Measurements from ENCODE around the gene SIPA1L3.

The SIPA1L3 gene

GRCh38 chr19:37998801-37999308, 91.8 kb downstream of the SIPA1L3 start:
- no peak overlapping the region for H3K27ac ChIP-seq (ENCODE audit: low read length)
- TF ChIP-seq CTCF (IDR thresholded peaks at IDR 0.05; ENCODE audit: low read length) (no peak), EZH2phosphoT487 (IDR thresholded peaks at IDR 0.05; ENCODE audit: low read length) (no peak), EZH2 (optimal IDR thresholded peaks at IDR 0.05; ENCODE audit: low read depth, low read length) (no peak)
- H3F3A ChIP-seq (ENCODE audit: insufficient read depth, low read length) = no peaks in the 10 kb centered on the region
- no peaks in the 10 kb centered on the region for H3K9me2 ChIP-seq (replicated peaks; ENCODE audit: insufficient read depth, low read length)
- DNase-seq = no peak
- no peaks in the 10 kb centered on the region for H3K27me3 ChIP-seq (replicated peaks; ENCODE audit: insufficient read depth, low read length)
- H3K36me3 ChIP-seq (replicated peaks; ENCODE audit: insufficient read depth, low read length) = no peaks in the 10 kb centered on the region
- H3K9me3 ChIP-seq (replicated peaks; ENCODE audit: insufficient read depth, low read length) = no peaks in the 10 kb centered on the region
- no peaks in the 10 kb centered on the region for H3K79me2 ChIP-seq (ENCODE audit: low read length)
- no peak overlapping the region for H2AFZ ChIP-seq (ENCODE audit: low read length)
- H3K4me2 ChIP-seq (ENCODE audit: low read depth, low read length) = no peak overlapping the region
- H4K20me1 ChIP-seq (ENCODE audit: insufficient read depth, low read length) = no peaks in the 10 kb centered on the region
- no peak overlapping the region for H3K9ac ChIP-seq (ENCODE audit: low read length)
- H3K4me1 ChIP-seq (ENCODE audit: low read length) = 0 out of 2 replicates have a peak, but pooled peaks cover 5% of the 10 kb centered on the region
- no peak overlapping the region for H3K4me3 ChIP-seq (ENCODE audit: low read length)

GRCh38 chr19:37999309-38000213, 92.6 kb downstream of the SIPA1L3 start:
- no peak overlapping the region for H3K4me3 ChIP-seq (ENCODE audit: low read length)
- H3K9me3 ChIP-seq (replicated peaks; ENCODE audit: insufficient read depth, low read length) = no peaks in the 10 kb centered on the region
- no peaks in the 10 kb centered on the region for H3K9me2 ChIP-seq (replicated peaks; ENCODE audit: insufficient read depth, low read length)
- H3K9ac ChIP-seq (ENCODE audit: low read length) = no peak overlapping the region
- no peak overlapping the region for H2AFZ ChIP-seq (ENCODE audit: low read length)
- TF ChIP-seq EZH2phosphoT487 (IDR thresholded peaks at IDR 0.05; ENCODE audit: low read length) (no peak), EZH2 (optimal IDR thresholded peaks at IDR 0.05; ENCODE audit: low read depth, low read length) (no peak), CTCF (IDR thresholded peaks at IDR 0.05; ENCODE audit: low read length) (no peak)
- H3K79me2 ChIP-seq (ENCODE audit: low read length) = no peaks in the 10 kb centered on the region
- H3F3A ChIP-seq (ENCODE audit: insufficient read depth, low read length) = no peaks in the 10 kb centered on the region; the same call in 1 of the 2 replicates
- H3K36me3 ChIP-seq (replicated peaks; ENCODE audit: insufficient read depth, low read length) = no peaks in the 10 kb centered on the region
- H3K4me1 ChIP-seq (ENCODE audit: low read length) = 0 out of 2 replicates have a peak, but pooled peaks cover 7% of the 10 kb centered on the region
- no peak overlapping the region for H3K4me2 ChIP-seq (ENCODE audit: low read depth, low read length)
- H3K27ac ChIP-seq (ENCODE audit: low read length) = no peak overlapping the region
- no peaks in the 10 kb centered on the region for H3K27me3 ChIP-seq (replicated peaks; ENCODE audit: insufficient read depth, low read length)
- no peak for DNase-seq
- H4K20me1 ChIP-seq (ENCODE audit: insufficient read depth, low read length) = no peaks in the 10 kb centered on the region

GRCh38 chr19:38001158-38001781, 94.3 kb downstream of the SIPA1L3 start:
- H2AFZ ChIP-seq (ENCODE audit: low read length) = no peak overlapping the region
- H3K9ac ChIP-seq (ENCODE audit: low read length) = no peak overlapping the region
- H3K4me1 ChIP-seq (ENCODE audit: low read length) = 0 out of 2 replicates have a peak, but pooled peaks cover 7% of the 10 kb centered on the region
- no peak overlapping the region for H3K27ac ChIP-seq (ENCODE audit: low read length)
- no peak overlapping the region for H3K4me2 ChIP-seq (ENCODE audit: low read depth, low read length)
- no peaks in the 10 kb centered on the region for H3K79me2 ChIP-seq (ENCODE audit: low read length)
- H3K4me3 ChIP-seq (ENCODE audit: low read length) = no peak overlapping the region
- no peaks in the 10 kb centered on the region for H3K9me2 ChIP-seq (replicated peaks; ENCODE audit: insufficient read depth, low read length)
- no peaks in the 10 kb centered on the region for H3K27me3 ChIP-seq (replicated peaks; ENCODE audit: insufficient read depth, low read length)
- H4K20me1 ChIP-seq (ENCODE audit: insufficient read depth, low read length) = no peaks in the 10 kb centered on the region
- no peak for TF ChIP-seq EZH2 (optimal IDR thresholded peaks at IDR 0.05; ENCODE audit: low read depth, low read length)
- no peak for TF ChIP-seq CTCF (IDR thresholded peaks at IDR 0.05; ENCODE audit: low read length)
- no peak for TF ChIP-seq EZH2phosphoT487 (IDR thresholded peaks at IDR 0.05; ENCODE audit: low read length)
- DNase-seq = no peak
- no peaks in the 10 kb centered on the region for H3K36me3 ChIP-seq (replicated peaks; ENCODE audit: insufficient read depth, low read length)
- H3K9me3 ChIP-seq (replicated peaks; ENCODE audit: insufficient read depth, low read length) = no peaks in the 10 kb centered on the region
- no peaks in the 10 kb centered on the region; the same call in 1 of the 2 replicates for H3F3A ChIP-seq (ENCODE audit: insufficient read depth, low read length)
